ENCODE measurements around the gene VPS29. TPM values are rescaled to one million over a fixed set of nuclear protein-coding genes. Genes with fewer than 3 reads are reported as not detected.

The VPS29 gene
- polyA plus RNA-seq, 3 donors: 224 to 409 (median 342) TPM

DNA sequence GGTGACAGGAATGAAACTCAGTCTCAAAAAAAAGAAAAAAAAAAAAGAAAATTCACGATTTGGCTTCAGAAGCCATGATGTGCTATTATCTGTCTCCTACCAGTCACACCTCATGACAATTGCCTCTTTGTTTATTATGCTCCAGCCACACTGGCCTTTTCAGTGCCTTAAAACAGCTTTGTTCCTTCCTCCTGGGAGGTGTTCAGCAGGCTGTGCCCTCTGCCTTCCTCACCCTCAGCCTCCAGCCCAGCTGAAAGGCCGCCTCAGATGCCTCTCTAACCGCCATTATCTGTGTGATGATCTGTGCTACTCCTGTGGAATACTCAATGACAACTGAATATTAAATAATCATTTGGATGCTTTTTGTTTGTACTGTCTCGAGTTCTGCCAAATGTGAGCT, 43.2 kb downstream of the VPS29 start:
- Histone ChIP-seq H3K27ac (ENCODE audit: low read depth in 1 of 2, low read length in 2 of 2) (no peak overlapping the region), H3K79me2 (ENCODE audit: insufficient read depth, low read length) (peaks cover 63% of the 10 kb centered on the region), H2AFZ (ENCODE audit: insufficient read depth, low read depth, low read length, poor library complexity, severe bottlenecking) (no peak overlapping the region), H3K9me3 (replicated peaks in 1 of 2; ENCODE audit: control insufficient read depth in 1 of 2, insufficient read depth in 1 of 2, low read length in 2 of 2) (no peaks in the 10 kb centered on the region), H4K20me1 (ENCODE audit: insufficient read depth, low read length) (no peaks in the 10 kb centered on the region), H3K4me3 (replicated peaks in 1 of 3; ENCODE audit: low read depth in 2 of 3, low read length in 3 of 3) (no peak overlapping the region), H3K4me2 (replicated peaks; ENCODE audit: extremely low read depth, low read length, poor library complexity, severe bottlenecking) (no peak overlapping the region), H3K9ac (ENCODE audit: insufficient read depth, low read length, poor library complexity, severe bottlenecking) (no peak overlapping the region), H3K27me3 (ENCODE audit: control insufficient read depth in 2 of 2, insufficient read depth in 2 of 2, low read length in 2 of 2) (no peaks in the 10 kb centered on the region), H3K4me1 (ENCODE audit: control insufficient read depth in 1 of 2, insufficient read depth in 2 of 2, low read length in 2 of 2) (peaks cover 39% of the 10 kb centered on the region in 2 donors), H3K36me3 (replicated peaks in 1 of 2; ENCODE audit: control insufficient read depth in 1 of 2, insufficient read depth in 2 of 2, low read length in 2 of 2) (peaks cover 30 to 49% of the 10 kb centered on the region in 2 donors)
- TF ChIP-seq, protein P1, sequence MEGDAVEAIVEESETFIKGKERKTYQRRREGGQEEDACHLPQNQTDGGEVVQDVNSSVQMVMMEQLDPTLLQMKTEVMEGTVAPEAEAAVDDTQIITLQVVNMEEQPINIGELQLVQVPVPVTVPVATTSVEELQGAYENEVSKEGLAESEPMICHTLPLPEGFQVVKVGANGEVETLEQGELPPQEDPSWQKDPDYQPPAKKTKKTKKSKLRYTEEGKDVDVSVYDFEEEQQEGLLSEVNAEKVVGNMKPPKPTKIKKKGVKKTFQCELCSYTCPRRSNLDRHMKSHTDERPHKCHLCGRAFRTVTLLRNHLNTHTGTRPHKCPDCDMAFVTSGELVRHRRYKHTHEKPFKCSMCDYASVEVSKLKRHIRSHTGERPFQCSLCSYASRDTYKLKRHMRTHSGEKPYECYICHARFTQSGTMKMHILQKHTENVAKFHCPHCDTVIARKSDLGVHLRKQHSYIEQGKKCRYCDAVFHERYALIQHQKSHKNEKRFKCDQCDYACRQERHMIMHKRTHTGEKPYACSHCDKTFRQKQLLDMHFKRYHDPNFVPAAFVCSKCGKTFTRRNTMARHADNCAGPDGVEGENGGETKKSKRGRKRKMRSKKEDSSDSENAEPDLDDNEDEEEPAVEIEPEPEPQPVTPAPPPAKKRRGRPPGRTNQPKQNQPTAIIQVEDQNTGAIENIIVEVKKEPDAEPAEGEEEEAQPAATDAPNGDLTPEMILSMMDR (IDR thresholded peaks at IDR 0.05): no peak
- intact Hi-C loops (cut with micrococcal nuclease): loop anchor here in 1 of 2 donors (10.0 kb wide), 1 partner anchor 366 kb away; no protein-coding TSS in a partner anchor
- peak overlapping the region in 3 of 7 donors; percentile 11 to 83 (median 71) for H3K27ac Mint-ChIP-seq
- peaks cover 29 to 54% of the 10 kb centered on the region in 2 donors for H3K36me3 Mint-ChIP-seq
- WGBS (ENCODE audit: insufficient coverage): no CpG with 5 or more reads among the region's 4 CpGs
- H3K27me3 Mint-ChIP-seq (ENCODE audit: low read depth in 3 of 3): peaks cover 0 to 1% (median 0%) of the 10 kb centered on the region in 3 donors
- H3K4me3 Mint-ChIP-seq: no peak overlapping the region
- H3K9me3 Mint-ChIP-seq: peaks cover 0 to 2% (median 0%) of the 10 kb centered on the region in 7 donors
- peaks cover 30% of the 10 kb centered on the region for H3K4me1 Mint-ChIP-seq
- no peak for DNase-seq

DNA sequence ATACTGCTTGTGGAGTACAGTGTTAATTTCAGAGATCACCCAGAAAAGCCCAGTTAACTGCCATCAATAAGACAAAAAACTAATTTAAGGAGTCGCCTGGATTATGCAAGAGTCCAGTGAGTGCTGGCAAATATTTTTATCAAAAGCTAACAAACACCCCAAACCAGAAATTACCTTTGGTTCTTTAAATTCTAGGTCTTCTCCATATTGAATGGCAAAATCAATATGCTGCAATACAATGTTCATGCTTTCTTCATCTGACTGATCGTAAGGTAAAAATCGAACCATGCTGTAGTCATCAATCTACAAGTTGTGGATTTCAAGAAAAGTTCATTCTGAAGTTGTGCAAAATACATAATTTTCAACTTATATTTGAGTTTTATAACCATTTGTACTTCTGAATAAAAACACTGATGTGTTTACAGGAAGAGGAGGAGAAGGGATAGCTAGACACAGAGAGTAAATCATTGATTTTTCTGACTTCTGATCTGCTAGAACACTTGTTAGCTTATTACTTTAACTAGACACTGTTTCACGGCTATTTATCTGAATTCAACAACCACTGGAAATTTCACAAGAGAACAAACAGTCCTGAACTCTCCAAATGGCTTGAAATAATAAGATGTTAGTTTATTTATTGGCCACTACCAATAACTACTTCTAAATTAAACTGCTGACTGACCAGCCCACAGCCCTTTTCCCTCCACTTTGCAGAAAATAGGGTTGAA, 48.2 kb downstream of the VPS29 start:
- peaks cover 7% of the 10 kb centered on the region for H4K20me1 ChIP-seq (ENCODE audit: insufficient read depth, low read length)
- H3K27ac Mint-ChIP-seq: no peak overlapping the region
- H3K9me3 ChIP-seq (replicated peaks in 1 of 2; ENCODE audit: control insufficient read depth in 1 of 2, insufficient read depth in 1 of 2, low read length in 2 of 2): no peaks in the 10 kb centered on the region
- peaks cover 57 to 58% of the 10 kb centered on the region in 2 donors for H3K4me1 ChIP-seq (ENCODE audit: control insufficient read depth in 1 of 2, insufficient read depth in 2 of 2, low read length in 2 of 2)
- peaks cover 19 to 20% of the 10 kb centered on the region in 2 donors for H3K36me3 Mint-ChIP-seq
- H3K4me3 ChIP-seq (replicated peaks in 1 of 3; ENCODE audit: low read depth in 2 of 3, low read length in 3 of 3): no peak overlapping the region
- no peak overlapping the region for H2AFZ ChIP-seq (ENCODE audit: insufficient read depth, low read depth, low read length, poor library complexity, severe bottlenecking)
- H3K4me3 Mint-ChIP-seq: no peak overlapping the region
- no peak overlapping the region for H3K4me2 ChIP-seq (replicated peaks; ENCODE audit: extremely low read depth, low read length, poor library complexity, severe bottlenecking)
- H3K27ac ChIP-seq (ENCODE audit: low read depth in 1 of 2, low read length in 2 of 2): peak overlapping the region in 1 of 2 donors; percentile 15
- peaks cover 47% of the 10 kb centered on the region for H3K4me1 Mint-ChIP-seq
- intact Hi-C loops (cut with micrococcal nuclease): loop anchor here (5.0 to 10.0 kb wide), 4 partner anchors 99 to 374 kb away; no protein-coding TSS in a partner anchor
- peaks cover 12 to 13% of the 10 kb centered on the region in 2 donors for H3K36me3 ChIP-seq (replicated peaks in 1 of 2; ENCODE audit: control insufficient read depth in 1 of 2, insufficient read depth in 2 of 2, low read length in 2 of 2)
- H3K9ac ChIP-seq (ENCODE audit: insufficient read depth, low read length, poor library complexity, severe bottlenecking): no peak overlapping the region
- peaks cover 59% of the 10 kb centered on the region for H3K79me2 ChIP-seq (ENCODE audit: insufficient read depth, low read length)
- H3K9me3 Mint-ChIP-seq: peaks cover 0 to 2% (median 0%) of the 10 kb centered on the region in 7 donors
- no CpG with 5 or more reads among the region's 4 CpGs for WGBS (ENCODE audit: insufficient coverage)
- DNase-seq: no peak
- H3K27me3 Mint-ChIP-seq (ENCODE audit: low read depth in 3 of 3): no peaks in the 10 kb centered on the region
- TF ChIP-seq, protein P1 (IDR thresholded peaks at IDR 0.05): no peak
- no peaks in the 10 kb centered on the region for H3K27me3 ChIP-seq (ENCODE audit: control insufficient read depth in 2 of 2, insufficient read depth in 2 of 2, low read length in 2 of 2)
